Measurements from ENCODE around the gene TPPP3.
A peak's percentile ranks its signal among the peaks of the same experiment; 100 is the strongest.

TPPP3 gene

GRCh38 chr16:67438098-67438791, 44.9 kb upstream of the TPPP3 start:
- Histone ChIP-seq H2BK5ac (ENCODE audit: low read length) (no peak overlapping the region), H3K4ac (ENCODE audit: low read depth, low read length) (no peak overlapping the region), H2BK15ac (replicated peaks; ENCODE audit: low read depth) (no peak overlapping the region), H3K36me3 (ENCODE audit: control insufficient read depth, insufficient read depth, low read length) (peaks cover 4% of the 10 kb centered on the region), H3K4me3 (ENCODE audit: low read length) (no peak overlapping the region), H4K5ac (ENCODE audit: low read length) (no peak overlapping the region), H3K79me1 (ENCODE audit: low read length) (no peaks in the 10 kb centered on the region), H3K18ac (ENCODE audit: low read length) (no peak overlapping the region), H3K4me2 (ENCODE audit: low read length) (no peak overlapping the region), H3K23ac (ENCODE audit: low read length) (no peak overlapping the region), H3K27ac (ENCODE audit: low read depth, low read length) (no peak overlapping the region), H4K8ac (ENCODE audit: low read depth, low read length) (no peak overlapping the region), H2BK120ac (ENCODE audit: low read depth, low read length) (no peak overlapping the region), H3K56ac (ENCODE audit: low read length) (no peak overlapping the region), H3K27me3 (ENCODE audit: insufficient read depth, low read length, poor library complexity) (no peaks in the 10 kb centered on the region), H3K4me1 (ENCODE audit: control insufficient read depth, low read depth, low read length) (no peaks in the 10 kb centered on the region), H3K9ac (ENCODE audit: low read length) (no peak overlapping the region), H2AK5ac (ENCODE audit: low read length) (no peak overlapping the region), H3K79me2 (ENCODE audit: control insufficient read depth, insufficient read depth, low read length) (no peaks in the 10 kb centered on the region)
- no peak for DNase-seq
- no CpG with 5 or more reads among the region's 20 CpGs for WGBS (ENCODE audit: extremely low coverage, insufficient coverage, low lambda C conversion rate)

GRCh38 chr16:67437513-67437912, 44.2 kb upstream of the TPPP3 start:
- no peak overlapping the region for H3K4ac ChIP-seq (ENCODE audit: low read depth, low read length)
- no peak overlapping the region for H2AK5ac ChIP-seq (ENCODE audit: low read length)
- WGBS (ENCODE audit: extremely low coverage, insufficient coverage, low lambda C conversion rate), result no CpG with 5 or more reads among the region's 4 CpGs

GRCh38 chr16:67436640-67437193, 43.4 kb upstream of the TPPP3 start:
- Histone ChIP-seq H2AK5ac (ENCODE audit: low read length) (no peak overlapping the region), H4K5ac (ENCODE audit: low read length) (no peak overlapping the region), H2BK5ac (ENCODE audit: low read length) (no peak overlapping the region), H3K4me2 (ENCODE audit: low read length) (no peak overlapping the region), H3K36me3 (ENCODE audit: control insufficient read depth, insufficient read depth, low read length) (peaks cover 4% of the 10 kb centered on the region), H3K79me1 (ENCODE audit: low read length) (no peaks in the 10 kb centered on the region), H3K79me2 (ENCODE audit: control insufficient read depth, insufficient read depth, low read length) (no peaks in the 10 kb centered on the region), H4K8ac (ENCODE audit: low read depth, low read length) (no peak overlapping the region), H3K27me3 (ENCODE audit: insufficient read depth, low read length, poor library complexity) (no peaks in the 10 kb centered on the region), H3K56ac (ENCODE audit: low read length) (no peak overlapping the region), H3K4me1 (ENCODE audit: control insufficient read depth, low read depth, low read length) (peaks cover 5% of the 10 kb centered on the region), H2BK120ac (ENCODE audit: low read depth, low read length) (no peak overlapping the region), H3K23ac (ENCODE audit: low read length) (no peak overlapping the region), H3K4ac (ENCODE audit: low read depth, low read length) (no peak overlapping the region), H3K9ac (ENCODE audit: low read length) (no peak overlapping the region), H2BK15ac (replicated peaks; ENCODE audit: low read depth) (no peak overlapping the region), H3K18ac (ENCODE audit: low read length) (no peak overlapping the region), H3K27ac (ENCODE audit: low read depth, low read length) (no peak overlapping the region), H3K4me3 (ENCODE audit: low read length) (no peak overlapping the region)
- no CpG with 5 or more reads among the region's 23 CpGs for WGBS (ENCODE audit: extremely low coverage, insufficient coverage, low lambda C conversion rate)
- DNase-seq, result no peak

More at GRCh38 chr16:67437513-67437912, 44.2 kb upstream of the TPPP3 start:
- Histone ChIP-seq H2BK15ac (replicated peaks; ENCODE audit: low read depth) (no peak overlapping the region), H2BK5ac (ENCODE audit: low read length) (no peak overlapping the region), H3K56ac (ENCODE audit: low read length) (no peak overlapping the region), H4K8ac (ENCODE audit: low read depth, low read length) (no peak overlapping the region), H3K36me3 (ENCODE audit: control insufficient read depth, insufficient read depth, low read length) (peaks cover 4% of the 10 kb centered on the region), H3K79me2 (ENCODE audit: control insufficient read depth, insufficient read depth, low read length) (no peaks in the 10 kb centered on the region), H3K27ac (ENCODE audit: low read depth, low read length) (no peak overlapping the region), H3K79me1 (ENCODE audit: low read length) (no peaks in the 10 kb centered on the region), H3K18ac (ENCODE audit: low read length) (no peak overlapping the region), H3K27me3 (ENCODE audit: insufficient read depth, low read length, poor library complexity) (no peaks in the 10 kb centered on the region), H3K4me3 (ENCODE audit: low read length) (no peak overlapping the region), H2BK120ac (ENCODE audit: low read depth, low read length) (no peak overlapping the region), H3K9ac (ENCODE audit: low read length) (no peak overlapping the region), H3K4me2 (ENCODE audit: low read length) (no peak overlapping the region), H4K5ac (ENCODE audit: low read length) (no peak overlapping the region), H3K4me1 (ENCODE audit: control insufficient read depth, low read depth, low read length) (no peaks in the 10 kb centered on the region), H3K23ac (ENCODE audit: low read length) (no peak overlapping the region)
- no peak for DNase-seq

- no peak for DNase-seq
- H2BK120ac ChIP-seq (ENCODE audit: low read depth, low read length), result no peak overlapping the region
- no peaks in the 10 kb centered on the region for H3K79me2 ChIP-seq (ENCODE audit: control insufficient read depth, insufficient read depth, low read length)
- H3K4me1 ChIP-seq (ENCODE audit: control insufficient read depth, low read depth, low read length), result peaks cover 7% of the 10 kb centered on the region
- H4K5ac ChIP-seq (ENCODE audit: low read length), result no peak overlapping the region
- peaks cover 4% of the 10 kb centered on the region for H3K36me3 ChIP-seq (ENCODE audit: control insufficient read depth, insufficient read depth, low read length)
- no peak overlapping the region for H2BK5ac ChIP-seq (ENCODE audit: low read length)
- no peak overlapping the region for H3K4me2 ChIP-seq (ENCODE audit: low read length)
- no peak overlapping the region for H3K56ac ChIP-seq (ENCODE audit: low read length)
- H2AK5ac ChIP-seq (ENCODE audit: low read length), result no peak overlapping the region
- no peak overlapping the region for H4K8ac ChIP-seq (ENCODE audit: low read depth, low read length)
- H3K9ac ChIP-seq (ENCODE audit: low read length), result no peak overlapping the region
- H2BK15ac ChIP-seq (replicated peaks; ENCODE audit: low read depth), result no peak overlapping the region
- no peaks in the 10 kb centered on the region for H3K79me1 ChIP-seq (ENCODE audit: low read length)
- H3K27ac ChIP-seq (ENCODE audit: low read depth, low read length), result no peak overlapping the region
- H3K23ac ChIP-seq (ENCODE audit: low read length), result no peak overlapping the region
- H3K27me3 ChIP-seq (ENCODE audit: insufficient read depth, low read length, poor library complexity), result no peaks in the 10 kb centered on the region
- H3K4ac ChIP-seq (ENCODE audit: low read depth, low read length), result no peak overlapping the region
- H3K18ac ChIP-seq (ENCODE audit: low read length), result no peak overlapping the region
- no peak overlapping the region for H3K4me3 ChIP-seq (ENCODE audit: low read length)
- WGBS (ENCODE audit: extremely low coverage, insufficient coverage, low lambda C conversion rate), result no CpG with 5 or more reads among the region's 16 CpGs
These were observed 42.5 kb upstream of the TPPP3 start for GRCh38 chr16:67435758-67436164.

GRCh38 chr16:67433131-67433719, 39.9 kb upstream of the TPPP3 start:
- Histone ChIP-seq H3K79me2 (ENCODE audit: control insufficient read depth, insufficient read depth, low read length) (no peaks in the 10 kb centered on the region), H4K8ac (ENCODE audit: low read depth, low read length) (no peak overlapping the region), H2BK5ac (ENCODE audit: low read length) (no peak overlapping the region), H3K56ac (ENCODE audit: low read length) (peak overlapping the region; percentile 65), H3K27me3 (ENCODE audit: insufficient read depth, low read length, poor library complexity) (peaks cover 4% of the 10 kb centered on the region), H3K4me1 (ENCODE audit: control insufficient read depth, low read depth, low read length) (peaks cover 9% of the 10 kb centered on the region), H3K23ac (ENCODE audit: low read length) (no peak overlapping the region), H3K4me2 (ENCODE audit: low read length) (no peak overlapping the region), H2BK120ac (ENCODE audit: low read depth, low read length) (no peak overlapping the region), H3K27ac (ENCODE audit: low read depth, low read length) (no peak overlapping the region), H4K5ac (ENCODE audit: low read length) (no peak overlapping the region), H3K36me3 (ENCODE audit: control insufficient read depth, insufficient read depth, low read length) (no peaks in the 10 kb centered on the region), H2AK5ac (ENCODE audit: low read length) (no peak overlapping the region), H3K18ac (ENCODE audit: low read length) (no peak overlapping the region), H2BK15ac (replicated peaks; ENCODE audit: low read depth) (no peak overlapping the region), H3K4me3 (ENCODE audit: low read length) (no peak overlapping the region), H3K9ac (ENCODE audit: low read length) (peak overlapping the region; percentile 8), H3K79me1 (ENCODE audit: low read length) (no peaks in the 10 kb centered on the region), H3K4ac (ENCODE audit: low read depth, low read length) (no peak overlapping the region)
- WGBS (ENCODE audit: extremely low coverage, insufficient coverage, low lambda C conversion rate), result no CpG with 5 or more reads among the region's 5 CpGs
- no peak for DNase-seq

Data from mesendoderm (in vitro differentiated cells).